ENCODE measurements around the gene DLGAP4.

DLGAP4 gene

DNA sequence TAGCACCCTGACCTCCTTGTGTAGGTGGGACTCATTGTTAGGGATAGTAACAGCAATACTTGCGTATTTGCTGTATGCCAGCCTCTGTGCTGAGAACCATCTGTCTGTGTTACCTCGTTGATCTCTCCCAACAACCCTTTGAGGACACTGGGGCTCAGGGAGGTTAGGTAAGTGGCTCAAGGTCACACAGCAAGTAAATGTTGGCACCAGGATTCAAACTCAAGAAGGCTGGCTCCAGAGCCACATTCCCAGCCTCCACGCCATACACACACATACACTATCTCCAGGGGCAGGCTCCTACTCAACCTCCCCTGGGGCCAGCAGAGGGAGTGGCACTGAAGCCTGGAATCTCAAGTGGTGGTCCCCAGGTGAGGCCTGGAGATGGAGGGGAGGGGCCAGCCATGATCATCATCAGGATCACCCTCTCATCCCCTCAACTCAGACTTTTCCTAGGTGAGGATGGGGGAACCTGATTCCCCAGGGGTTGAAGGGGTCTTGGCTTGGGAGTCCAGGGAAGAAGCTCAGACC lies 109.4 kb downstream of the DLGAP4 start:
- TF ChIP-seq POLR2AphosphoS5 (IDR thresholded peaks at IDR 0.05; ENCODE audit: low read depth, low read length), result no peak
- no peak for FAIRE-seq
- no peak for DNase-seq (ENCODE audit: insufficient read length)

DNA sequence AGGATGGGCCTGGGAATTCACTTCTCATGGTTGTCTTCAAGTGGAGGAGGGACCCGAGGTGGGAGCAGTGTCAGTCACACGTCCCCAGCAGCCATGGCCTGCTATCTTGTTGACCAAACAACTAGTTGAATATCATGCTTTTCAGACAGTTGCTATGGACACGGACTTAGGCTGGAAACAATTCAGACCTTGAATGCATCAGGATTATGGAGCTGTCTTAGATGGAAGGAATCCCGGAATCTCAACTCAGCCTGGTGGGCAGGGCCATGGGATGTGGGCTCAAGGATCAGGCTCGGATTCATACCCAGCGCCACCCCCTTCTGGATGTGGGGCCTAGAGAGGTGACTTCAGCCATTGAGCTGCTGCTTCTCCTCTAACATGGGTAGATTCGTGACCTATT lies 112.6 kb downstream of the DLGAP4 start:
- FAIRE-seq, result no peak
- DNase-seq (ENCODE audit: insufficient read length), result no peak

DNA sequence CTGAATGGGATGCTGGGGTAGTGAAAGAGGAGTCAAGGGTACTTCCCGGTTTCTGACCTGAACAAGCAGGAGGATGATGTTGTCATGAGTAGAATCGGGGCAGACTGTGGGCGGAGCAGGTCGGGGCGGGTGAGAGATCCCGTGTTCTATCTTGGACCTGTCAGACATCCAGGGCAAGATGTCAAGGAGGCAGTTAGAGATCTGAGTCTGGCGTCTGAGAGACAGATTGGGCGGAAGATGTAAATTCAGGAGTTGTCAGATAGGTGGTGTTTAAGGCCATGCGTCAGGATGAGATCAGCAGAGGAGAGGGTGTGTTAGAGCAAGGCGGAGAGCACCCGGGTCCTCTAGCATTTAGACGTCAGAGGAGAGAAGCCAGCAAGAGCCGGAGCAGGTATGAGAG lies 115.5 kb downstream of the DLGAP4 start:
- FAIRE-seq (no peak), DNase-seq (ENCODE audit: insufficient read length) (no peak)
- no peak for TF ChIP-seq TAF1 (IDR thresholded peaks at IDR 0.05; ENCODE audit: borderline replicate concordance, low read depth, low read length)
- TF ChIP-seq POLR2A (IDR thresholded peaks at IDR 0.05; ENCODE audit: low read depth, low read length), result no peak
- no peak for TF ChIP-seq POLR2AphosphoS5 (IDR thresholded peaks at IDR 0.05; ENCODE audit: low read depth, low read length)

More for the DNA sequence above, 112.6 kb downstream of the DLGAP4 start:
- TF ChIP-seq POLR2A (IDR thresholded peaks at IDR 0.05; ENCODE audit: low read depth, low read length) (no peak), POLR2AphosphoS5 (IDR thresholded peaks at IDR 0.05; ENCODE audit: low read depth, low read length) (no peak)

DNA sequence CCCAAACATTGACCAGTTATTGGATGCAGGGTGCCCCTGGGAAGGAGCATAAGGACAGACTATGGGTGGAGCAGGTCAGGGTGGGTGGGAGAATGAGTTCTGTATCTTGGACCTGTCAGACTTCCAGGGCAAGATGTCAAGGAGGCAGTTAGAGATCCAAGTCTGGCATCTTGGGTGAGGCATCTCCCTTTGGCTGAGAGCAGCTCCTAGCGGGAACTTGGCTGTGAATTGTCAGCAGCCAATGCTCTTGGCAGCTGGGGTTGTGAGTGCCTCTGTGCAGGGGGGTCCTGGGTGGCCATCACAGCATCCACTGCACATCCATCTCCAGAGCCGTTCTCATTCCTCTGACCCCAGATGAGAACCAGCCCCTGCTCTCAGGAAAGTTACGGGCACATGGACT lies 118.2 kb downstream of the DLGAP4 start:
- FAIRE-seq (no peak), DNase-seq (ENCODE audit: insufficient read length) (no peak)
- no peak for TF ChIP-seq TAF1 (IDR thresholded peaks at IDR 0.05; ENCODE audit: borderline replicate concordance, low read depth, low read length)
- TF ChIP-seq POLR2AphosphoS5 (IDR thresholded peaks at IDR 0.05; ENCODE audit: low read depth, low read length), result no peak
- TF ChIP-seq POLR2A (IDR thresholded peaks at IDR 0.05; ENCODE audit: low read depth, low read length), result no peak

DNA sequence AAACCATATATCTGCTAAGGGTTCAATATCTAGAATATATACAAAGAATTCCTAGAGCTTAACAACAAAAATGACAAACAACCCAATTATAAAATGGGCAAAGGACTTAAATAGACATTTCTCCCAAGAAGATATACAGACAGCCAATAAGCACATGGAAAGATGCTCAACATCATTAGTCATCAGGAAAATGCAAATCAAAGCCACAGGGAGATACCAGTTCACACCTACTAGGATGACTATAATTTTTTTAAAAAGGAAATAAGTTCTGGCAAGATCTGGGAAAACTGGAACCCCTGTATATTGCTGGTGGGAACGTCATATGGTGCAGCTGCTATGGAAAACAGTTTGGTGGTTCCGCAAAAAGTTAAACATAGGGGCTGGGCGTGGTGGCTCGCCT lies 119.0 kb downstream of the DLGAP4 start:
- DNase-seq (ENCODE audit: insufficient read length) (no peak), FAIRE-seq (no peak)
- TF ChIP-seq POLR2A (IDR thresholded peaks at IDR 0.05; ENCODE audit: low read depth, low read length) (no peak), POLR2AphosphoS5 (IDR thresholded peaks at IDR 0.05; ENCODE audit: low read depth, low read length) (no peak), TAF1 (IDR thresholded peaks at IDR 0.05; ENCODE audit: borderline replicate concordance, low read depth, low read length) (no peak)

DNA sequence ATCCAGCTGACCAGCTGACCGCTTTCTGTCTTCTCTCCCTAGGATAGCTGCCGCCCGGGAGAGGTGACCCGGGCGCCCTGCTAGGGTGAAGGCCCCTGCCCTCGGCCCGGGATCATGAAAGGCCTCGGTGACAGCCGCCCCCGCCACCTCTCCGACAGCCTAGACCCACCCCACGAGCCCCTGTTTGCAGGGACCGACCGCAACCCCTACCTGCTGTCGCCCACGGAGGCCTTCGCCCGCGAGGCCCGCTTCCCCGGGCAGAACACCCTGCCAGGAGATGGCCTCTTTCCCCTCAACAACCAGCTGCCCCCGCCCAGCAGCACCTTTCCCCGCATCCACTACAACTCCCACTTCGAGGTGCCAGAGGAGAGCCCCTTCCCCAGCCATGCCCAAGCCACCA lies 125.5 kb downstream of the DLGAP4 start:
- FAIRE-seq (no peak), DNase-seq (ENCODE audit: insufficient read length) (no peak)
- TF ChIP-seq TAF1 (IDR thresholded peaks at IDR 0.05; ENCODE audit: borderline replicate concordance, low read depth, low read length) (no peak), POLR2AphosphoS5 (IDR thresholded peaks at IDR 0.05; ENCODE audit: low read depth, low read length) (no peak), POLR2A (IDR thresholded peaks at IDR 0.05; ENCODE audit: low read depth, low read length) (no peak)

DNA sequence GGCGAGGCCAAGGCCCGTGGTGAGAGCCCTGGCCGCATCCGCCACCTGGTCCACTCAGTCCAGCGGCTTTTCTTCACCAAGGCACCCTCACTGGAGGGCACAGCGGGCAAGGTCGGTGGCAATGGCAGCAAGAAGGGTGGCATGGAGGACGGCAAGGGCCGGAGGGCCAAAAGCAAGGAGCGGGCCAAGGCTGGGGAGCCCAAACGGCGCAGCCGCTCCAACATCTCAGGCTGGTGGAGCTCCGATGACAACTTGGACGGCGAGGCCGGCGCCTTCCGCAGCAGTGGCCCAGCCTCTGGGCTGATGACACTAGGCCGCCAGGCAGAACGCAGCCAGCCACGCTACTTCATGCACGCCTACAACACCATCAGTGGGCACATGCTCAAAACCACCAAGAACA lies 126.0 kb downstream of the DLGAP4 start:
- no peak for TF ChIP-seq POLR2A (IDR thresholded peaks at IDR 0.05; ENCODE audit: low read depth, low read length)
- TF ChIP-seq TAF1 (IDR thresholded peaks at IDR 0.05; ENCODE audit: borderline replicate concordance, low read depth, low read length), result no peak
- no peak for TF ChIP-seq POLR2AphosphoS5 (IDR thresholded peaks at IDR 0.05; ENCODE audit: low read depth, low read length)
- FAIRE-seq (no peak), DNase-seq (ENCODE audit: insufficient read length) (no peak)

DNA sequence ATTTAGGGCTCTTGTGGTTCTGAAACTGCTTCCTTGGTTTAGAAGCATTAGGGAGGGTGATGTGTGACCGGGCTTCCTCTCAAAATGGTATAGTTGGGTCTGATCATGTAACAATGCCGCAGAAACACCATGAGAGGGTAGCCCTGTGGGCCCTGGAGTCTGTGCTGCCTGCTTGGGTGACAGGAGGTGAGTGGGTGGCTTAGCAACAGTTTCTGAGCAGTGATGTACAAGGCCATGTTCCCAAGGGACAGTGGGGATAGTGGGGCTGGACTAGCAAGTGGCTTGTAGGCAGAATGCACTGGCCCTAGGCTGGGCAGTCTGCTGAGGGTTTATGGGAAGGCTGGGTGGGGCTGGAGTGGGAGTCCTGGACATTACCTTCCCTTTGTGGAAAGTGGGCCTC lies 128.2 kb downstream of the DLGAP4 start:
- no peak for DNase-seq (ENCODE audit: insufficient read length)
- TF ChIP-seq POLR2AphosphoS5 (IDR thresholded peaks at IDR 0.05; ENCODE audit: low read depth, low read length) (no peak), TAF1 (IDR thresholded peaks at IDR 0.05; ENCODE audit: borderline replicate concordance, low read depth, low read length) (no peak), POLR2A (IDR thresholded peaks at IDR 0.05; ENCODE audit: low read depth, low read length) (no peak)
- no peak for FAIRE-seq

DNA sequence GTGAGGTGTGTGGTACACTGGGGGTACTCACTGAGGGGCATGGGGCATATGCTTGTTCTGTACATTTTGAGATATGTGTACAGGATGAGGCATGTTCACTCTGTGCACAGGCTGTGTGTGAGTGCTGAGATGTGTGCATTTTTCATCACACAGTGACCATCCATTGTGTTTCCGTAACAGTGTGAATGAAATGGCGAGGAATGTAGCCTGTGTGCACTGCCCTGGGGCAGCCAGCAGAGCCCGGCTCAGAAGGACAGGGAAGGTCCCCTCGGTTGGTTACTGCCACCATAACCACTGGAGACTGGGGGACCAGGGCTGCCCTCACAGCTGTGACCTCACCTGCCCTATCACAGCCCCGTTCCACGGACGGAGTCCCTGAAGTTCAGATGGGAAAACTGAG lies 129.0 kb downstream of the DLGAP4 start:
- TF ChIP-seq TAF1 (IDR thresholded peaks at IDR 0.05; ENCODE audit: borderline replicate concordance, low read depth, low read length) (no peak), POLR2A (IDR thresholded peaks at IDR 0.05; ENCODE audit: low read depth, low read length) (no peak), POLR2AphosphoS5 (IDR thresholded peaks at IDR 0.05; ENCODE audit: low read depth, low read length) (no peak)
- no peak for DNase-seq (ENCODE audit: insufficient read length)
- no peak for FAIRE-seq

DNA sequence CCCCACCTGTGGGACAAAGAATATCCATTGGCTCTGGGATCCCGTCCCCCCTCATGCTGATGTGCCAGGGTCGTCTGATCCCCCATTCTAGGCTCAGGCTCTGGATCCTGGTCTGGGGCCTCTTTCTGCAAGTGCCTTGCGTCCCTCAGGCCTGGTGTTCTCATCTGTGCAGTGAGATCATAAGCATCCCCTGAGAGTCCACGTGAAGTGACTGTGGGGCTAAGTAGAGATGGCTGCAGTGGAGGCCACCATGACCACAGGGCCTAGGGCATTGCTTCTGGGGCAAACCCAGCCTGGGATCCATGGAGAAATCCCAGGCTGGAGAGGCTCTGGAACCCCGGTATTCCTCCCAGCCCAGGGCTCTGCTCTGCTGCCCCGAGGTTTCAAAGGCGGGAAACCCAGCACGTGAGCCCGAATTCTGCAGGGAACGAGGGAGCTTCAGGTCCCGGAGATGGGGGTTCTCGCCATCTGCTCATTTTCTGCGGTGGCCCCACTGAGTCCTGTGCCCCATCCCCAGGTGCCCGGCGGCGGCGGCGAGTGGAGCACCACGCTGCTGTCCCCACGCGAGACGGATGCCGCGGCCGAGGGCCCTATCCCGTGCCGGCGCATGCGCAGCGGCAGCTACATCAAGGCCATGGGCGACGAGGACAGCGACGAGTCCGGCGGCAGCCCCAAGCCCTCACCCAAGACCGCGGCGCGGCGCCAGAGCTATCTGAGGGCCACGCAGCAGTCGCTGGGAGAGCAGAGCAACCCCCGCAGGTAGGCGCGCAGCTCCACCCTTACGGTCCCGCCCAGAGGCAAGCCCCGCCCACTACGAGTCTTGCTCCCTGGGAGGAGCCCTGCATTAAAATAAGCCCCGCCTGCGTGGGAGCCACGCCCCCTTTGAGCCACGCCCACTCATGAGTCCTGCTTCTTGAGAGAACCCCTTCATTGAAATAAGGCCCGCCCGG lies 129.7 kb downstream of the DLGAP4 start:
- no peak for TF ChIP-seq POLR2A (IDR thresholded peaks at IDR 0.05; ENCODE audit: low read depth, low read length)
- TF ChIP-seq POLR2AphosphoS5 (IDR thresholded peaks at IDR 0.05; ENCODE audit: low read depth, low read length), result no peak
- DNase-seq (ENCODE audit: insufficient read length) (peak; percentile 71), FAIRE-seq (no peak)

DNA sequence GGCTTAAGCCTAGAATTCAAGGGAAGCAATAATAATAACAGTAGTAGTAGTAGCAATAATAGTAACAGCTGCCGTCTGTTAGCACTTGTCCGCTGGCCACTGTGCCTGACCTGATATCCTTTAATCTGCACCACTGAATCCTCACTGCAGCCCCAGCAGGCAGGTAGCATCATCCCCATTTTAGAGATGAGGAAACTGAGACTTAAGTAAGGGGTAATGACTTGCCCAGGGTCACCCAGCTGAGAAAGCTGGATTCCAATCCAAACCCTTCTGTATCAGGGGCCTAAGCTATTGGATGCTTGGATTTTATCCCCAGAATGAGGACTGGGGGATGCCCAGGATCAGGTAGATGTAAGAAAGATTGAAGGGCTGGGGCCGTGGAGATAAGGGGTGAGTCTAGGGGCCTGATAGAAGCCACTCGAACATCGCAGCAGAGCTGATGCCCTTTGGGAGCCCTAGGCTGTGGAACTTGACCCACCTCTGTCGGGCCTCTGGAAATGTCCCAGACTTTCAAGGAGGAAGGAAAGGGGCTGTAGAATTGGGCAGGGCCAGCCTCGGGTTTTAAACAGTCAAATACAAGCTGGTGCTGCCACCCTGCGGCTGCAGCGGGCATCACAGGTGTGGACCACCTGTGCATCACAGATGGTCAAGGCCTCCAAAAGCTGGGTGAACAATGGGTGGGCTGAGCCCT lies 133.0 kb downstream of the DLGAP4 start:
- peak; percentile 64 for DNase-seq (ENCODE audit: insufficient read length)
- no peak for TF ChIP-seq POLR2A (IDR thresholded peaks at IDR 0.05; ENCODE audit: low read depth, low read length)
- no peak for TF ChIP-seq TAF1 (IDR thresholded peaks at IDR 0.05; ENCODE audit: borderline replicate concordance, low read depth, low read length)
- no peak for TF ChIP-seq POLR2AphosphoS5 (IDR thresholded peaks at IDR 0.05; ENCODE audit: low read depth, low read length)
- peak; percentile 90 for FAIRE-seq

DNA sequence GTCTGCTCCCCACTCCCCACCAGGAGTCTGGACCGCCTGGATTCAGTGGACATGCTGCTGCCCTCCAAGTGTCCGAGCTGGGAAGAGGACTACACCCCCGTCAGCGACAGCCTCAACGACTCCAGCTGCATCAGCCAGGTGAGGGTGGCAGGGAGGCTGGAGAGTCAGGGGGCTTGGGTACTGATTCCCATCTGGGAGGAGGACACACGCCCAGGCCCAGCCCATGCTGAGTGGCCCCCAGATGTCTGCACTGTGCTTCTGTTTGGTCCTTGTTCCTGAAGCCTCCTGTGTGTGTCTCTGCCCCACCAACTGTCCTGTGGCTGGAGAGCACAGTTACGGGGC lies 133.6 kb downstream of the DLGAP4 start:
- no peak for TF ChIP-seq TAF1 (IDR thresholded peaks at IDR 0.05; ENCODE audit: borderline replicate concordance, low read depth, low read length)
- TF ChIP-seq POLR2AphosphoS5 (IDR thresholded peaks at IDR 0.05; ENCODE audit: low read depth, low read length), result no peak
- no peak for TF ChIP-seq POLR2A (IDR thresholded peaks at IDR 0.05; ENCODE audit: low read depth, low read length)
- no peak for DNase-seq (ENCODE audit: insufficient read length)
- FAIRE-seq, result no peak
